Measurements from ENCODE around the gene VCL. TPM values are rescaled to one million over a fixed set of nuclear protein-coding genes. Genes with fewer than 3 reads are reported as not detected.

VCL gene
- total and polyA plus RNA-seq, 2 donors (not counting 1 experiment from before 2014, with no cell fraction given), result 161 to 316 TPM

GRCh38 chr10:74040200-74041126, 42.5 kb downstream of the VCL start:
- no peak for TF ChIP-seq CTCF (conservative IDR thresholded peaks at IDR 0.05 in 1 of 2, IDR thresholded peaks at IDR 0.05 in 1 of 2; ENCODE audit: low read depth in 1 of 2, low read length in 2 of 2)
- no peak for TF ChIP-seq EZH2 (IDR thresholded peaks at IDR 0.05; ENCODE audit: low read length, missing control alignments)
- peaks cover 69% of the 10 kb centered on the region for H3K79me2 ChIP-seq (ENCODE audit: control insufficient read depth, insufficient read depth, low read length)
- no peak overlapping the region for H3K4me3 ChIP-seq (replicated peaks in 1 of 4; ENCODE audit: control extremely low read depth in 1 of 4, insufficient read depth in 1 of 4, low read depth in 3 of 4, low read length in 4 of 4)
- no peak overlapping the region for H3K27ac ChIP-seq (ENCODE audit: insufficient read depth, low read length)
- no peak overlapping the region for H2AFZ ChIP-seq (ENCODE audit: low read length)
- H3K4me1 ChIP-seq (ENCODE audit: control insufficient read depth, extremely low read depth, insufficient read depth, low read length), result peaks cover 7% of the 10 kb centered on the region
- no peaks in the 10 kb centered on the region for H3K36me3 ChIP-seq (ENCODE audit: control insufficient read depth, insufficient read depth, low read length)
- no peak overlapping the region for H3K9ac ChIP-seq (ENCODE audit: insufficient read depth, low read length)
- no peak for DNase-seq (ENCODE audit: low read depth in 2 of 2)
- H3K4me2 ChIP-seq (ENCODE audit: extremely low read depth, insufficient read depth, low read length), result no peak overlapping the region
- no peaks in the 10 kb centered on the region for H4K20me1 ChIP-seq (ENCODE audit: control insufficient read depth, extremely low read depth, insufficient read depth, low read length)
- H3K9me3 ChIP-seq (ENCODE audit: control insufficient read depth, insufficient read depth, low read depth, low read length), result no peaks in the 10 kb centered on the region
- H3K27me3 ChIP-seq (ENCODE audit: control insufficient read depth, insufficient read depth, low read length), result no peaks in the 10 kb centered on the region

GRCh38 chr10:74044419-74044818, 46.5 kb downstream of the VCL start:
- no peak for DNase-seq (ENCODE audit: low read depth in 2 of 2)

More at GRCh38 chr10:74044419-74044818, 46.5 kb downstream of the VCL start:
- H3K79me2 ChIP-seq (ENCODE audit: control insufficient read depth, insufficient read depth, low read length), result peaks cover 72% of the 10 kb centered on the region
- peaks cover 8% of the 10 kb centered on the region for H3K4me1 ChIP-seq (ENCODE audit: control insufficient read depth, extremely low read depth, insufficient read depth, low read length)
- TF ChIP-seq CTCF (conservative IDR thresholded peaks at IDR 0.05 in 1 of 2, IDR thresholded peaks at IDR 0.05 in 1 of 2; ENCODE audit: low read depth in 1 of 2, low read length in 2 of 2), result no peak
- no peak for TF ChIP-seq EZH2 (IDR thresholded peaks at IDR 0.05; ENCODE audit: low read length, missing control alignments)
- H3K4me3 ChIP-seq (replicated peaks in 1 of 4; ENCODE audit: control extremely low read depth in 1 of 4, insufficient read depth in 1 of 4, low read depth in 3 of 4, low read length in 4 of 4), result no peak overlapping the region
- H3K27me3 ChIP-seq (ENCODE audit: control insufficient read depth, insufficient read depth, low read length), result no peaks in the 10 kb centered on the region
- H4K20me1 ChIP-seq (ENCODE audit: control insufficient read depth, extremely low read depth, insufficient read depth, low read length), result no peaks in the 10 kb centered on the region
- no peak overlapping the region for H3K4me2 ChIP-seq (ENCODE audit: extremely low read depth, insufficient read depth, low read length)
- no peak overlapping the region for H3K9ac ChIP-seq (ENCODE audit: insufficient read depth, low read length)
- no peak overlapping the region for H3K27ac ChIP-seq (ENCODE audit: insufficient read depth, low read length)
- no peaks in the 10 kb centered on the region for H3K9me3 ChIP-seq (ENCODE audit: control insufficient read depth, insufficient read depth, low read depth, low read length)
- H3K36me3 ChIP-seq (ENCODE audit: control insufficient read depth, insufficient read depth, low read length), result no peaks in the 10 kb centered on the region
- H2AFZ ChIP-seq (ENCODE audit: low read length), result no peak overlapping the region
